Measurements from ENCODE around the gene CIZ1.

The CIZ1 gene

GRCh38 chr9:128190516-128191405 is 611 bp downstream of the CIZ1 start:
- no peak for DNase-seq (ENCODE audit: low read depth, low spot score)

- DNase-seq (ENCODE audit: low read depth, low spot score) = peak; percentile 46
Measured at GRCh38 chr9:128190013-128190412, 1.4 kb downstream of the CIZ1 start.

GRCh38 chr9:128188209-128188608 is 3.2 kb downstream of the CIZ1 start:
- no peak for DNase-seq (ENCODE audit: low read depth, low spot score)

- DNase-seq (ENCODE audit: low read depth, low spot score) = no peak
Measured at GRCh38 chr9:128187361-128187760, 4.0 kb downstream of the CIZ1 start.

GRCh38 chr9:128185979-128186965 is 5.1 kb downstream of the CIZ1 start:
- DNase-seq (ENCODE audit: low read depth, low spot score) = no peak

- DNase-seq (ENCODE audit: low read depth, low spot score) = no peak
Measured at GRCh38 chr9:128182893-128183588, 8.3 kb downstream of the CIZ1 start.

- peak; percentile 87 for DNase-seq (ENCODE audit: low read depth, low spot score)
Measured at GRCh38 chr9:128181480-128181879, 9.9 kb downstream of the CIZ1 start.

- DNase-seq (ENCODE audit: low read depth, low spot score) = no peak
Measured at GRCh38 chr9:128180447-128180846, 10.9 kb downstream of the CIZ1 start.

GRCh38 chr9:128180001-128180400 is 11.4 kb downstream of the CIZ1 start:
- no peak for DNase-seq (ENCODE audit: low read depth, low spot score)

- DNase-seq (ENCODE audit: low read depth, low spot score) = no peak
Measured at GRCh38 chr9:128178806-128179431, 12.5 kb downstream of the CIZ1 start.

- no peak for DNase-seq (ENCODE audit: low read depth, low spot score)
Measured at GRCh38 chr9:128175726-128176125, 15.6 kb downstream of the CIZ1 start.

GRCh38 chr9:128175102-128175563 is 16.2 kb downstream of the CIZ1 start:
- no peak for DNase-seq (ENCODE audit: low read depth, low spot score)

- no peak for DNase-seq (ENCODE audit: low read depth, low spot score)
Measured at GRCh38 chr9:128174062-128174461, 17.3 kb downstream of the CIZ1 start.

GRCh38 chr9:128169925-128170324 is 21.4 kb downstream of the CIZ1 start:
- DNase-seq (ENCODE audit: low read depth, low spot score) = no peak

- DNase-seq (ENCODE audit: low read depth, low spot score) = no peak
Measured at GRCh38 chr9:128169492-128169891, 21.9 kb downstream of the CIZ1 start.

- no peak for DNase-seq (ENCODE audit: low read depth, low spot score)
Measured at GRCh38 chr9:128168731-128169308, 22.6 kb downstream of the CIZ1 start.

GRCh38 chr9:128167209-128167608 is 24.2 kb downstream of the CIZ1 start:
- no peak for DNase-seq (ENCODE audit: low read depth, low spot score)

- DNase-seq (ENCODE audit: low read depth, low spot score) = no peak
Measured at GRCh38 chr9:128166169-128166568, 25.2 kb downstream of the CIZ1 start.

GRCh38 chr9:128164307-128164885 is 27.0 kb downstream of the CIZ1 start:
- DNase-seq (ENCODE audit: low read depth, low spot score) = no peak

GRCh38 chr9:128163523-128164306 is 27.7 kb downstream of the CIZ1 start:
- DNase-seq (ENCODE audit: low read depth, low spot score) = no peak

Data from ELF-1 (cell line).